ENCODE results near the gene PEX7. TPM values are rescaled to one million over a fixed set of nuclear protein-coding genes. Genes with fewer than 3 reads are reported as not detected.

PEX7 gene
- total and polyA plus RNA-seq, 2 of the 8 experiments (the other 6 are each of a cell fraction or from before 2014, with no cell fraction given): 6.4 to 11.0 TPM

DNA sequence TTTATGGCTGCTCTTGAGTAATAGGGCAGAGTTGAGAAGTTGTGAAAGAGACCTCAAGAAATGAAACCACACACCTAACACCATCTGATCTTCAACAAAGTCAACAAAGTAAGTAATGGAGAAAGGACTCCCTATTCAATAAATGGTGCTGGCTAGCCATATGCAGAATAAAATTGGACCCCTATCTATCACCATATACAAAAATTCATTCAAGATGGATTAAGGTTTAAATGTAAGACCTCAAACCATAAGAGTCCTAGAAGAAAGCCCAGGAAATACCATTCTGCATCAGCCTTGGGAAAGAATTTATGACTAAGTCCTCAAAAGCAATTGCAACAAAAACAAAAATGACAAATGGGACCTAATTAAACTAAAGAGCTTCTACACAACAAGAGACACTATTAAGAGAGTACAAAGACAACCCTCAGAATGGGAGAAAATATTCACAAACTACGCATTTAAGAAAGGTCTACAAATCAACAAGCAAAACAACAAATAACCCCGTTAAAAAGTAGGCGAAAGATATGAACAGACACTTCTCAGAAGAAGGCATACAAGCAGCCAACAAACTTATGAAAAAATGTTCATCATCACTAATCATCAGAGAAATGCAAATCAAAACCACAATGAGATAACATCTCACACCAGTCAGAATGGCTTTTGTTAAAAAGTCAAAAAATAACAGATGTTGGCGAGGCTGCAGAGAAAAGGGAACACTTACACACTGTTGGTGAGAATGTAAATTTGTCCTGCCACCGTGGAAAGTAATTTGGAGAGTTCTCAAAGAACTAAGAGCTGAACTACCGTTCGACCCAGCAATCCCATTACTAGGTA lies 34.1 kb upstream of the PEX7 start:
- Histone ChIP-seq H4K5ac (ENCODE audit: insufficient read length, low read depth, low read length) (no peak overlapping the region), H2BK20ac (ENCODE audit: low read length) (no peak overlapping the region), H2AFZ (ENCODE audit: low read length) (no peak overlapping the region), H3K4me3 (ENCODE audit: extremely low read depth in 1 of 4, insufficient read depth in 2 of 4, low read depth in 3 of 4, low read length in 4 of 4) (no peak overlapping the region), H3K23ac (ENCODE audit: insufficient read length) (no peak overlapping the region), H3K56ac (replicated peaks; ENCODE audit: insufficient read length, low read depth, low read length) (no peak overlapping the region), H2BK15ac (ENCODE audit: low read length) (no peak overlapping the region), H3K14ac (ENCODE audit: insufficient read length) (no peak overlapping the region), H2BK5ac (ENCODE audit: low read depth, low read length) (no peak overlapping the region), H3K9me3 (ENCODE audit: insufficient read depth in 2 of 2, low read depth in 1 of 2, low read length in 1 of 2) (no peaks in the 10 kb centered on the region), H2BK12ac (ENCODE audit: low read depth, low read length) (no peak overlapping the region), H3K4me1 (replicated peaks in 1 of 4; ENCODE audit: control insufficient read depth in 3 of 4, insufficient read depth in 4 of 4, low read length in 3 of 4) (peaks cover 0 to 9% (median 2%) of the 10 kb centered on the region in 4 experiments; a peak in 1 of 7 replicates), H3K23me2 (ENCODE audit: low read depth, low read length) (peaks cover 12% of the 10 kb centered on the region; the same call in 1 of the 2 replicates), H2AK5ac (ENCODE audit: low read depth, low read length) (no peak overlapping the region), H3K18ac (ENCODE audit: extremely low read depth, low read length) (no peak overlapping the region), H3K9ac (replicated peaks in 1 of 4; ENCODE audit: extremely low read depth in 1 of 4, low read depth in 3 of 4, low read length in 3 of 4) (no peak overlapping the region), H3K36me3 (ENCODE audit: control insufficient read depth in 2 of 4, insufficient read depth in 4 of 4, low read length in 3 of 4) (no peaks in the 10 kb centered on the region), H3K27ac (ENCODE audit: low read depth, low read length) (no peak overlapping the region), H3K4ac (replicated peaks; ENCODE audit: insufficient read length, low read depth, low read length) (no peak overlapping the region), H2BK120ac (replicated peaks; ENCODE audit: low read depth, low read length) (no peak overlapping the region), H3K79me2 (ENCODE audit: control insufficient read depth in 1 of 2, insufficient read depth in 2 of 2, low read length in 2 of 2) (no peaks in the 10 kb centered on the region), H4K8ac (ENCODE audit: extremely low read depth, insufficient read depth, low read length) (no peak overlapping the region), H4K20me1 (replicated peaks in 1 of 2; ENCODE audit: control insufficient read depth in 1 of 2, insufficient read depth in 2 of 2, low read length in 2 of 2) (peaks cover 0 to 5% of the 10 kb centered on the region in 2 experiments), H3K4me2 (ENCODE audit: insufficient read depth in 1 of 2, low read depth in 2 of 2, low read length in 2 of 2) (no peak overlapping the region), H3K27me3 (replicated peaks in 1 of 4; ENCODE audit: control insufficient read depth in 3 of 4, extremely low read depth in 1 of 4, insufficient read depth in 3 of 4, low read length in 3 of 4) (peaks cover 8 to 31% (median 18%) of the 10 kb centered on the region in 4 experiments; a peak in 6 of 7 replicates), H4K91ac (replicated peaks; ENCODE audit: insufficient read length, low read length) (no peak overlapping the region), H3K79me1 (ENCODE audit: low read depth, low read length) (no peaks in the 10 kb centered on the region)
- 81% methylated on average over 7 of the region's 7 CpGs; no CpG with 5 or more reads in 1 of the 2 experiments for WGBS, 2 experiments (ENCODE audit: extremely low coverage in 1 of 2, insufficient coverage in 1 of 2, insufficient read length in 1 of 2, insufficient replicate concordance in 2 of 2, low coverage in 1 of 2, low lambda C conversion rate in 2 of 2, missing lambda C conversion rate in 1 of 2)
- CTCF ChIA-PET (ENCODE audit: partially characterized antibody): interaction anchor here (2.3 to 4.7 kb wide), 2 partner anchors 50 to 143 kb away, joined by 6 to 99 read pairs; no protein-coding TSS in a partner anchor
- POLR2A ChIA-PET (ENCODE audit: partially characterized antibody): interaction anchor here (0.9 kb wide), 1 partner anchor 17 kb away, joined by 3 read pairs; no protein-coding TSS in a partner anchor
- FAIRE-seq (no peak), DNase-seq (ENCODE audit: low read depth in 1 of 2, low spot score in 2 of 2) (no peak)
- no peak for TF ChIP-seq GTF2F1 (IDR thresholded peaks at IDR 0.05; ENCODE audit: borderline replicate concordance, low read depth, low read length)
- no peak for TF ChIP-seq RXRA (IDR thresholded peaks at IDR 0.05; ENCODE audit: insufficient read depth, low read depth, low read length)
- no peak for TF ChIP-seq EP300 (IDR thresholded peaks at IDR 0.05; ENCODE audit: borderline replicate concordance in 1 of 2, low read depth in 2 of 2, low read length in 2 of 2)
- TF ChIP-seq RNF2 (IDR thresholded peaks at IDR 0.05; ENCODE audit: borderline replicate concordance, low read depth, low read length, missing control alignments, poor library complexity, severe bottlenecking): no peak
- no peak for TF ChIP-seq CHD2 (IDR thresholded peaks at IDR 0.05; ENCODE audit: low read length)
- TF ChIP-seq BRCA1 (IDR thresholded peaks at IDR 0.05; ENCODE audit: low read depth, low read length): no peak
- TF ChIP-seq SP2 (IDR thresholded peaks at IDR 0.05; ENCODE audit: low read length): no peak
- no peak for TF ChIP-seq TEAD4 (IDR thresholded peaks at IDR 0.05; ENCODE audit: low read depth, low read length)
- TF ChIP-seq BCL11A (IDR thresholded peaks at IDR 0.05; ENCODE audit: low read depth in 2 of 2, low read length in 2 of 2): no peak
- TF ChIP-seq MAFK (IDR thresholded peaks at IDR 0.05; ENCODE audit: low read depth, low read length): no peak

Measured in H1 (cell line).